NCI-H187 treated with DMSO at 0.1 percent for 48 hours (cell line): Measurements from ENCODE around the gene SGIP1.

ENCODE experiments used
- DNase-seq: peaks from one replicate; lab custom pipeline; 2025; lab: John Stamatoyannopoulos, UW

Gene SGIP1

DNA sequence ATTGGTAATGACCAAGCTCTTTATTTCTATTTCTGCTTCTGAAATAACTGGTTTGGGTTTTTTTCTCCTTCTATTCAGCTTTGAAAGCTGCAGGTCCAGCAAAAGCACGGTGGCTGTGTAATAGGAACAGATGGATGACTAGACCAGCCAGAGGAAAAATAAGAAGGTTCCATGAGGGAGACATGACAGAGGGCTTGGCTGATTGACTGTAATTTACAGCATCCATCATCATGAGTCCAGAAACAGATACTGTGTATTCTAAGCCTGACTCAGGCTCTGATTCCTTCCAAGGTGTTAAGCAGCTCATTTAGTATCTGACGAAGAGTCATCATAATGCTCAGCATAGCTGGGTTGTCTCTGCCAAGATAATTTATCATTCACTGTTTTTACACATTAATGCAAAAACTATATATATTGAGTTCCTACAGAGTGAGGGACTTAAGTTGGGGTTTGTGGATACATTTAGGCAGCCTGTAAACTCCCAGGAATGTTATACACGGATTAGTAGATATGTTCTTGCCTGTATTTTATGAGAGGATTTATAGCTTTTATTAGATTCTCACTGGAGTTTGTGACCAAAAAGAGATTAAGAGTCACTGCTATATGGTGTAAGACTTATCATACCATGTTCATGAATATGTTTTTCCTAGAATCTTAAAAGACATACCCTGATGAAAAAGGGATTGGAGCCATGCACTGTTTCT, 72.6 kb downstream of the SGIP1 start:
- DNase-seq = no peak

DNA sequence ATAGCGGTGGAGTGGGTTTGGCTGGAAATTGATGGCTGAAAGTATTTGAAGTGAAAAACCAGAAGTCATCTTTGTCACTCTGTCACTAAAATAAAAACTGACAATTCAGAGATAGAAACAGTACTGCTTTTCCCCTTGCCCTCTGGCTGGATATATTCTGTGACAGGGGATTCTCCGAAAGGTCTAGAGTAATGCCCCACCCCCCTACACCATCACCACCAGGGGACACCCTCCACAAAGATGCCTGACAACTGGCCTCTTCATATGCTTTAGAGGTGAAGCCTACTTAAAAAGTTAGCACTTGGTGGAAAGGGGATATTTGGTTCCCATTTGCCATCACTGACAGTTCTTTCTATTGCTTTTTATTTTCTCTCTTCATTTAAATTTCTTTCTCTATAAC, 73.5 kb downstream of the SGIP1 start:
- no peak for DNase-seq

GRCh38 chr1:66613187-66613586, 79.2 kb downstream of the SGIP1 start:
- DNase-seq = no peak

- DNase-seq = no peak
Measured at GRCh38 chr1:66617362-66618184, 83.6 kb downstream of the SGIP1 start.

DNA sequence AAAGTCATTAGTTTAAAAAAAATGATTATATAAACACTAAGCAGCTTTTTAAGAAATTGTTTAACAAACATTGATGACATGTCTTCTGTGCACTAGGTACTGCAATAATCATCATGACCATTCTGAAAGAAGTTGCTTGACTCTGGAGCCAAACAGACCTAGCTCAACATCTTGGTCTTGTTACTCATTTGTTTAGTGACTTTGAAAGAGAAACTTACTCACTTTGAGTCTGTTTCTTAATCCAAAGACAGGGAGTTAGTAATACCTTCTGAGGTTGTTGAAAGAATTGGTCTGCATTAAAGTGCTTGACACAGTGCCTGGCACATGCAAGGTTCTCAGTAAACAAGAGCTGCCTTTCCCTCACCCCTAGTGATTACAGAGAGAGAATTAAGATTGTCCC, 84.4 kb downstream of the SGIP1 start:
- DNase-seq = no peak

- DNase-seq = no peak
Measured at GRCh38 chr1:66623812-66624211, 89.9 kb downstream of the SGIP1 start.

- no peak for DNase-seq
Measured at GRCh38 chr1:66624412-66625060, 90.6 kb downstream of the SGIP1 start.

- no peak for DNase-seq
Measured at GRCh38 chr1:66626261-66626660, 92.3 kb downstream of the SGIP1 start.

- no peak for DNase-seq
Measured at GRCh38 chr1:66628926-66629325, 95.0 kb downstream of the SGIP1 start.

DNA sequence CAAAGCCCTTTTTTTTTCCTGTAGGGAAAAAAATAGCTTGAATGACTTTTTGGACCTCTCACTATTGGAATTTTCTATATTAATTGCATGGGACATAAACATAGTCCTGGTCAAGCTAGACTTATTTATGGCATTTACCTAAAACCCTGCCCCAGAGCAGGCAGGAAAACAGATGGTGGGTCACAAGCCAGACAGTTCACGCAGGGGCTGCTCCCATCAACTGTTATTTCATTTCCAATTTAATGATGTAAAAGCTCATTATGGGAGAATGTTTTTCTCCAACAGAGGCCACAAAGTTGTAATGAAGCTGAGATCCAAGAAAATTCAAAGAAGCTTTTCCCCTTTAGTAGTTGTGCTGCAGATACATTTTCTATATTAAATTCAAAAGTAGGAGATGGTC, 99.2 kb downstream of the SGIP1 start:
- no peak for DNase-seq

DNA sequence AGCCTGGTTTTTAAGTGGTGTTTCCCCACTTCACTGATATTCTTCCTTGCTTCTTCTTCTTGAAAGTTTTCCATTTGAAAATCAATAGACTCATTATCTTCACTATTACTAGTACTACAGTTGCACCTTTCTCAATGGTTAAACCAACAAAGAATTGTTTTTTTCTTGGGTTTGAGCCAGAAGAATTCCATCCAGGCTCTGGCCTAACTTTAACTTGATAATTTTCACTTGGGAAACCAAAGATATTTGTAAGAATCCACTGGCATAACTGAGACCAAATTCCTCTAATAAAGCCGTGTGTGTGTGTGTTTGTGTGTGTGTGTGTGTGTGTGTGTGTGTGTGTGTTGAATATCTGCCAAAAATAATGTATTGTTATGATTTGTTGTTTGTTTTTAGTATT, 103.2 kb downstream of the SGIP1 start:
- no peak for DNase-seq

DNA sequence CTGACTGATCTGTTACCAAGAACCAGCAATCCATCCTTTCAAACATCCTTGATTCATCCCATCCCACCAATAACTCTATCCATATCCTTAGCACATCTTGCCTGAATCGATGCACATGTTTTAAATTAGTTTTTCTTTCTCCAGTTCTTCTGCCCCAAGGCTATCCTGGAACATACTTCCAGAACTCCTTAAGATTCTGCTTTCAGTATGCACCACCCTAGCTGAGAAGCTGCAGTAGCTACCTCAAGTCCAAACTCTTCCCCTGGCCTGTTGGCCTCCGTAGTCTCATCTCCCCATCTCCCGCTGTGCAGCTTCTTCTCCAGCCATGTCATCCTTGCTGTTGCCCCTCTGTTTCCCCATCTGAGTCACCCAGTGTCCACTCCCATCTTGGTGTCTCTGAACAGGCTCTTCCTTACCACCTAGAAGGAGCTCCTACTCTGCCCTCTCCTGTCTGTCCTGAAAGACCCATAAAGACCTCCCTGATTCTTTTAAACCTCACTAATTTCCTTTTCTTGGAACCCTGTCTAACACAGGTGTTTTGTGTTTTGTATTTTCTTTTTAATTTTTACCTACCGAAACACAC, 108.0 kb downstream of the SGIP1 start:
- no peak for DNase-seq

DNA sequence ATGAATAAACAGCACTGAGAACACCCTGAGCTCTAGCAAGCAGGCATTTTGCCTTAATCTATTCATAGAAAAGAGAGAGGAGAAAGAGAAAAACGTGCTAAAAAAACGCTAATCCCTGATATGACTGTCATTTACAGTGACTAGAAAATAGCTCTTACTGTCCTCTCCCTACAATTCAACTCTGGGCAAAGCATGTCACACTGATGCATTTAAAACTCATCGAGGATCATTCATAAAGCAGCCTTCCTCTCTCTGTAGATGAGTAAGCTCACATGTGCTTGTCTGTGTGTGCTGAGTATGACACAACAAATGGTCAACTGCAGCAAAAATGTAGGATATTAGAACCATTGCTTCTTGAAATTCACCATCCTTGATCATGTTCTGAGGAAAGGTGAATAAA, 109.0 kb downstream of the SGIP1 start:
- DNase-seq = no peak

GRCh38 chr1:66644331-66644730, 110.4 kb downstream of the SGIP1 start:
- no peak for DNase-seq

GRCh38 chr1:66648901-66649595, 115.1 kb downstream of the SGIP1 start:
- DNase-seq = no peak

DNA sequence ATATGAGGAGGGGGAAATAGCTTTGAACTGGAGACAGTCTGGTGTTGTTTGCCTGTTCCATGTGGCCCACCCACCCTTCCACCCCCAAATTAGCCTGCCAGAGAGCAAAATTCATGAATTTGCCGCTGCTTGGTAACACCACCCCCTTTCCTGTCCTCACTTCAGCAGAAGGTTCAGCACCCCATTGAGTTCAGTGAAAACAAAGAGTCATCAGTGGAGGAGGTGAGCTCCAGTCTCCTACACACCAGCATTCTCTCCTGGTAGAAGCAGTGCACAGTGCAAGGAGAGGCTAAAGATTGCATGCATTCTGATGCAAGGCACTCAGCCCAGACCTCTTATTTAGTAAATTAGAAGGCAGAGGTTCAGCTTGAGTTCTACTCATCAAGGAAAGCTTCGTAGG, 118.6 kb downstream of the SGIP1 start:
- DNase-seq = no peak

GRCh38 chr1:66654643-66655042, 120.7 kb downstream of the SGIP1 start:
- DNase-seq = no peak

DNA sequence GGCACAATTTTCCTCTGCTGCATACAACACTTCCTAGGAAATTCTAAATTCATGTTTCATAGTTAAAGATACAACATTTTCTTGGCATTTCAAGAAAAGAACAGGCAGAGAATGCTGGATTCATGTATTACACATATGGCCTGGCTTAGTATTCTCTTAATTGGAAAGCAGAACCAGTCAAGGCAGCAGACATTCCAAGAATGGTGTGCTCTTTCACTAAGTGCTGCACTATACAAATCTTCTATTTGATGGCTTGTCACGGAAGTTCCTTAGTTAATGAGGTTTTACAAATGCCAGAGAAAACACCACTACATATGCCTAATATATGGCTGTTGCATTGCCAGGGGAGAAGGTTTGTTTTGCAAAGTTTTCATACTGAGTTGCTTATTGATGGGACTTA, 137.5 kb downstream of the SGIP1 start:
- no peak for DNase-seq

- no peak for DNase-seq
Measured at GRCh38 chr1:66676613-66677298, 142.8 kb downstream of the SGIP1 start.

DNA sequence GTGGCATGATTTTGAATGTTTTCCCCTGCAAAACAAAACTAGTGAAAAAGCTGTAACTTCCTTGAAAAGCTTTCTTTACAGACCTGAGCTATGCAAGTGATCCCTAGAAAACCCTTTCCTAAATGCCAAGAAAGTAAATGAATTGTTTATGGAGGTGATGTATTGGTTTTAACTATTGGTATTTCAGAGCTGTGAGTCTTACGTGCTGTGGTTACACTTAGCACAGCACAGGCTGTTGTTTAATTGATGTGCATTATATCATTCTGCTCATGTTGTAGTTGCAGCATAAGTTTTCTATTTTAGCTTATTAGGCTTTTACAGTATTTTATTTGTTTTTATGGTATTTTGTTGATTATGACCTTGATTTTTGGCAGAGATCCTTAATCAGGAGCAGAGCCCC, 144.2 kb downstream of the SGIP1 start:
- DNase-seq = no peak

DNA sequence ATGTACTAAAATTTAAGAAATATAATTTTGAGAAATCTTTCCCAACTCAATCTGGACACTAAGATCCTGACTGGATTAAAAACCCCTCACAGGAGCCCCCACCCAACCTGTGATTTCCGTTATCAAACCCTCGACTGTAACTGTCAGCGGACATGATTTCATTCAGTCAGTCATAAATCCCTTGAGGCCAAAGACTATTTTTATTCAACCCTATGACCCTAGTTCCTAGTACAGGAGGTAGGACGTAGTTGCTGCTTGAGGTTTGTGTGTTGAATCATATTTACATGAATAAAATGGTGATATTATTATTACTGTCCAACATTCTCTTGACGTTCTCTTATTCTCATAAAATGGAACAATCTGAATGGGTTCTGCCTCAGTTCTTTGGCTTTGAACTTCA, 145.2 kb downstream of the SGIP1 start:
- no peak for DNase-seq

- no peak for DNase-seq
Measured at GRCh38 chr1:66681686-66682085, 147.7 kb downstream of the SGIP1 start.
